GM12874 (cell line): ENCODE measurements around the gene DGUOK.

Source experiments
- CTCF ChIP-seq: IDR thresholded peaks from 2 replicates; pipeline ENCODE4 v1.5.1; 2011; ENCODE audit warnings: low read depth, mild to moderate bottlenecking, control low read depth, low read length, moderate library complexity; ENCODE audit not compliant: insufficient read depth

DGUOK gene

GRCh38 chr2:73913414-73914054 lies 13.1 kb upstream of the DGUOK start:
- TF ChIP-seq CTCF: no peak

- TF ChIP-seq CTCF: no peak
These were observed 12.0 kb upstream of the DGUOK start for GRCh38 chr2:73914667-73915066.

GRCh38 chr2:73915437-73915993 lies 11.2 kb upstream of the DGUOK start:
- no peak for TF ChIP-seq CTCF

GRCh38 chr2:73916666-73917065 lies 10.0 kb upstream of the DGUOK start:
- no peak for TF ChIP-seq CTCF

GRCh38 chr2:73917296-73917695 lies 9.4 kb upstream of the DGUOK start:
- TF ChIP-seq CTCF: no peak

GRCh38 chr2:73917696-73918207 lies 8.9 kb upstream of the DGUOK start:
- TF ChIP-seq CTCF: no peak

- no peak for TF ChIP-seq CTCF
These were observed 7.8 kb upstream of the DGUOK start for GRCh38 chr2:73918856-73919255.
